Spleen (tissue), 7 donors: ENCODE measurements around the gene GALNT13.

Experiments used
- POLR2A ChIP-seq, 3 donors: fragments of 450-650 bp; IDR thresholded peaks; one replicate each; pipeline ENCODE4 v1.5.1; 2017; ENCODE audit warnings: antibody characterized with exemption in 3 of 3, mild to moderate bottlenecking in 1 of 3
- POLR2AphosphoS5 ChIP-seq, 3 donors: sonication (generic); formaldehyde crosslinking; IDR thresholded peaks; one replicate each; pipeline ENCODE4 v1.5.1; 2017; ENCODE audit warnings: antibody characterized with exemption in 3 of 3
- TF ChIP-seq, protein P1 (sequence below), 11 experiments: fragments of 200-600 bp in 7 of 11; fragments of 450-650 bp in 4 of 11; sonication (generic) in 4 of 11; IDR thresholded peaks in 8 of 11; conservative IDR thresholded peaks in 3 of 11; 1 replicate in 7 of 11; 2 replicates in 4 of 11; pipeline versions ENCODE4 v1.4.0 to v1.8.0; 2016 to 2021; ENCODE audit warnings: antibody characterized with exemption in 11 of 11, inconsistent platforms in 4 of 11, mild to moderate bottlenecking in 1 of 11
- donor health status: DM: no; HTN: no; CAD: no; lungs with moderate emphysema.
- donor health status: DM: no; HTN: no; CAD: no.
- donor health status: DM: no; HTN: no; CAD: no.

DNA sequence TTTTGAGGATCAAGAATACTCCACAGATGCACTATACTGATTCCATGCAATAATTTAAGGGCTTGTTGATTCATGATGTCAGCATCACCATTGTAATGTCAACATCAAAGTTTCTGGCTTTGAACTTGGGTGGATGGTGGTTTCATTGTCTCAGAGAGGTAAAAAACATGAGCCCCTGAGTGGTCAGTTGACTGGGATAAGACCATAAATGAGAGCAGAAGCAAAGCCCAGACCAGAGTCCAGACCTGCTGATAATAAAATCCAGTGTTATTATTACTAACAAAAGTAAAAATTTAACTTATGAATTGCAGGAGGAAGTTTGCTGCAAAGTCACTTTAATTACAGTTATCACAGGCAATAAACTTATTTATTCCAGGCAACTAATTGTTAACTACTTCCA lies 358.2 kb downstream of the GALNT13 start:
- TF ChIP-seq, protein P1, sequence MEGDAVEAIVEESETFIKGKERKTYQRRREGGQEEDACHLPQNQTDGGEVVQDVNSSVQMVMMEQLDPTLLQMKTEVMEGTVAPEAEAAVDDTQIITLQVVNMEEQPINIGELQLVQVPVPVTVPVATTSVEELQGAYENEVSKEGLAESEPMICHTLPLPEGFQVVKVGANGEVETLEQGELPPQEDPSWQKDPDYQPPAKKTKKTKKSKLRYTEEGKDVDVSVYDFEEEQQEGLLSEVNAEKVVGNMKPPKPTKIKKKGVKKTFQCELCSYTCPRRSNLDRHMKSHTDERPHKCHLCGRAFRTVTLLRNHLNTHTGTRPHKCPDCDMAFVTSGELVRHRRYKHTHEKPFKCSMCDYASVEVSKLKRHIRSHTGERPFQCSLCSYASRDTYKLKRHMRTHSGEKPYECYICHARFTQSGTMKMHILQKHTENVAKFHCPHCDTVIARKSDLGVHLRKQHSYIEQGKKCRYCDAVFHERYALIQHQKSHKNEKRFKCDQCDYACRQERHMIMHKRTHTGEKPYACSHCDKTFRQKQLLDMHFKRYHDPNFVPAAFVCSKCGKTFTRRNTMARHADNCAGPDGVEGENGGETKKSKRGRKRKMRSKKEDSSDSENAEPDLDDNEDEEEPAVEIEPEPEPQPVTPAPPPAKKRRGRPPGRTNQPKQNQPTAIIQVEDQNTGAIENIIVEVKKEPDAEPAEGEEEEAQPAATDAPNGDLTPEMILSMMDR (IDR thresholded peaks at IDR 0.05 in 8 of 11, conservative IDR thresholded peaks at IDR 0.05 in 3 of 11) = no peak
- TF ChIP-seq POLR2A (IDR thresholded peaks at IDR 0.05) (no peak), POLR2AphosphoS5 (IDR thresholded peaks at IDR 0.05) (no peak)
